GM12872 (cell line): ENCODE data around the gene GPR176.

Experiments
- TF ChIP-seq, protein P1 (sequence below): IDR thresholded peaks from 3 replicates; pipeline ENCODE4 v1.5.1; 2011; ENCODE audit warnings: low read depth, mild to moderate bottlenecking, low read length, moderate library complexity; ENCODE audit not compliant: insufficient read depth

The GPR176 gene

DNA sequence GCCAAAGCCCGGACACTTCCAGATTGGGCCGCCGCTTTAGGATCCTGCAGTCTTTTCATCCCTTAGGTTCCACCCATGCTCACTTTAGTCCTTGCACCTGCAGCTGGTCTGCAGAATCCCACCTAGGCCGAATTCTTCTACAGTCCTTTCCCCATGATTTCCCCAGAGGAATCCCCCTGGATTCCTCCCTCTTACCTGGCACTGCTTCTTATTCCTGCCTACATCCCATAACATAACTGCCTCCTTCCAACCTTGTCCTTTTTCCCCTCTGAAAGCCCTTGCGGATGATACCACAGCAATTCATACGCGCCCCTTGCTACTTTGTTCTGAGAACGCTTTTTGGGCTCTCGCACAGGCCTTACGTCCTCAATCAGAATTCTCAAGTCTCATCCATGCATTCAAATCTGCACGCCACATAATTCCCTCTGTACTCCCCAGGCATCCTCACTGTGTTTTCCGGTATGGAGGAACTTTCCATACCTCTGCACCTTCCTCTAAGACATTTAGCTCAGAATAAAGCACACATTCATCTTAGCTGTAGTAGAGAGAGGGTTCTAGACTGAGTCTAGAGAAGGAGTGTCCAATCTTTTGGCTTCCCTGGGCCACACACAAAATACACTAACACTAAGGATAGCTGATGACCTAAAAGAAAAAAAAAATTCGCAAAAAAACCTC, 14.5 kb upstream of the GPR176 start:
- TF ChIP-seq, protein P1, sequence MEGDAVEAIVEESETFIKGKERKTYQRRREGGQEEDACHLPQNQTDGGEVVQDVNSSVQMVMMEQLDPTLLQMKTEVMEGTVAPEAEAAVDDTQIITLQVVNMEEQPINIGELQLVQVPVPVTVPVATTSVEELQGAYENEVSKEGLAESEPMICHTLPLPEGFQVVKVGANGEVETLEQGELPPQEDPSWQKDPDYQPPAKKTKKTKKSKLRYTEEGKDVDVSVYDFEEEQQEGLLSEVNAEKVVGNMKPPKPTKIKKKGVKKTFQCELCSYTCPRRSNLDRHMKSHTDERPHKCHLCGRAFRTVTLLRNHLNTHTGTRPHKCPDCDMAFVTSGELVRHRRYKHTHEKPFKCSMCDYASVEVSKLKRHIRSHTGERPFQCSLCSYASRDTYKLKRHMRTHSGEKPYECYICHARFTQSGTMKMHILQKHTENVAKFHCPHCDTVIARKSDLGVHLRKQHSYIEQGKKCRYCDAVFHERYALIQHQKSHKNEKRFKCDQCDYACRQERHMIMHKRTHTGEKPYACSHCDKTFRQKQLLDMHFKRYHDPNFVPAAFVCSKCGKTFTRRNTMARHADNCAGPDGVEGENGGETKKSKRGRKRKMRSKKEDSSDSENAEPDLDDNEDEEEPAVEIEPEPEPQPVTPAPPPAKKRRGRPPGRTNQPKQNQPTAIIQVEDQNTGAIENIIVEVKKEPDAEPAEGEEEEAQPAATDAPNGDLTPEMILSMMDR = no peak

DNA sequence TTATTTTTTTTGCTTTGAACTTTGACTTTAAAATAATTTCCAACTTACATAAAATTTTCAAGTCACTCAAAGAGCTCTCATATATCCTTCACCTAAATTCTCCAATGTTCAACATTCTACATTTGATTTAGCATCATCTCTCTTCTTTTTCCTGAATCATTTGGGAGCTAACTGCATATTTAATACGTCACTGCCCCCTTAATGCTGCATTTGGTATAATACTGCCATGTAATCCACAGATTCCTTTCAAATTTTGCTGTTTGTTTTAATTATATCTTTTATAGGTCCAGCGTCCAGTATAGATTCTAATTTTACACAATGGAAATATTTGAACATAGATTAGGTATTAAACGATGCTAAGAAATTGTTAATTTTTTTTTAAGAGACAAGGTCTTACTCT, 11.5 kb upstream of the GPR176 start:
- TF ChIP-seq, protein P1 = no peak

DNA sequence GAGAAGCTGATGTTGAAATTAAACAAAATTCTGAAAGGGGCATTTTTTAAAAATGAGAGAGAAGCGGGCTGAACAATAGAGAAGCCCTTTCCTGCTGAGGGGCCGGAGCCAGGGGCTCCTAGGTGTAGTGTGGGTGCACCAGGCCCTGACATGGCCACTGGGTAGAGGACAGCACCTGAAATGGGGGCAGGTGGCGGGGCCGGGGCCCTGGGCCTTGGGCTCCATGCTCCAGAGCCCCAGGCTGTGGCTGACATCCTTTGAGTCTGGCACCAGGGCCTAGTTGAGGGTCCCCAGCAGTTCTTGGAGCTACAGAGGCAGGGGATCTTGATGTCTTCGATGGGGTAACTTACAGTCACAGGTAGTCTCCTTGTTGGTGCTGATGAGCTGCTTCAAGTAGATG, 6.5 kb upstream of the GPR176 start:
- TF ChIP-seq, protein P1 = no peak

DNA sequence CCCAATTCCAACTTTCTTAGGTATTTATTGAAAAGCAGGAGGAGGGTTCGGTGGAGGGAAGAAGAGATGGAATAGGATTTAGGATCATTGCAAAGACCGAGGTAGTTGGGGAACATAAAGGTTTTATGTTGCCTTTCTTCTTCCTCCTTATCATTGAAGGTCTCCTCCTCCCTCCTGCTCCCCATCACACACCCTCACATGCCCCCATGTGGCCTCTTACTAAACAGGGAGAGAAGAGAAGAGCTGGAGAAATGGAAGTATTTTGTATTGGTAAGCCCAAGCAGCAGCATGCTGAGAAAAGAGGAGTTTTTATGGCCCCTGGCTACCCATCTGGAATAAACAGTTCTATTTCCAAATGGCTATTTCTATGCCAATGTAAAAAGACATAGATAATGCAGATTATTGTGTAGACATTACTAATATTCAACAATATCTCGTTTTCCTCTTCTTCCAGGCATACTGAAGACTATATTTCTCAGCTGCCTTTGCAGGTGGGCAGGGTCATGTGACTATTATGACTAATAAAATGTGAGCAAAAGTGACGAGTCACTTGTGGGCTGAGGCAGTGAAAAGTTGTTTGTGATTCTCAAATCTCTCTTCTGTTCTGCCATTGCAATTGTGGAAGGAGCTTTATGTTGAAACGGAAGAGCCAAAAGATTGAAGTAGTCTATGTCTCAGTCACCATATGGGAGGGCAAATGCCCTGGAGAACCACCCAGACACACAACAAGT, 5.2 kb upstream of the GPR176 start:
- TF ChIP-seq, protein P1 = no peak

DNA sequence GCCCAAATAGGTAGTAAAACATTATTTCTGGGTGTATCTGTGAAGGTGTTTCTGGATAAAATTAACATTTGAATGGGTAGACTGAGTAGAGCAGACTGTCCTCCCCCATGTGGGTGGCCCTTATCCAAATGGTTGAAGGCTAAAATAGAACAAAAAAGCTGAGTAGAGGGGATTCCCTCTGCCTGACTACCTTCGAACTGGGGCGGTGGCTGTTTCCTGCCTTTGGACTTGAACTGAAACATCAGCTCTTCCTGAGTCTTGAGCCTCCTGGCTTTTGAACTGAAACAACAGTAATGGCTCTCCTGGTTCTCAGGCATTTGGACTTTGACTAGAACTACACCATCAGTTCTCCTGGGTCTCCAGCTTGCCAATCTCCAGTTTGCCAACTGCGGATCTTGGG, 4.4 kb upstream of the GPR176 start:
- TF ChIP-seq, protein P1 = no peak

DNA sequence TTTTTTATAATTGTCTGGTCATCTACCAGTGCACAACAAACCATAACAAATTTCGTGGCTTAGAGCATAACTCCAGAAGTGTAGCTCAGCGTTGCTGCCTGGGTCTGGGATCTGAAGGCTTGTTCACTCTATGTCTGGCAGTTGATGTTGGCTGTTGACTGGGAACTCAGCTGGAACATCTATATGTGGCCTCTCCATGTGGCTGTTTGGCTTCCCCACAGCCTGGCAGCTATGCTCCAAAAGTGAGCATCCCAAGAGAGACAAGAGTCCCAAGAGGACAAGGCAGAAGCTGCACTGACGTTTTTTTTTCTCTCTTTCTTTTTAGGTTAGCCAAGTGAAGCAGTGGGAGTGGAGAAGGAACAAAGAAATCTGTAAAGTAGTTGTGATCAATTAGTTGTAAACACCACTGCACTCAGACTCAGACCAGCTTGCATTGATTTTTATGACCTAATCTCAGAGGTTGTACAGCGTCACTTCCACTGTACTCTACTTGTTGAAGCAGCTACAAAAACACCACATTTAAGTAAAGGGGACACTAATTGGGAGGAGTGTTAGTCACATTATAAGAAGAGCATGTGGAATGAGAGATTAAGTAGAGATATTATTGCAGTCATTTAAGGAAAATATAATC, 2.5 kb upstream of the GPR176 start:
- TF ChIP-seq, protein P1 = no peak

DNA sequence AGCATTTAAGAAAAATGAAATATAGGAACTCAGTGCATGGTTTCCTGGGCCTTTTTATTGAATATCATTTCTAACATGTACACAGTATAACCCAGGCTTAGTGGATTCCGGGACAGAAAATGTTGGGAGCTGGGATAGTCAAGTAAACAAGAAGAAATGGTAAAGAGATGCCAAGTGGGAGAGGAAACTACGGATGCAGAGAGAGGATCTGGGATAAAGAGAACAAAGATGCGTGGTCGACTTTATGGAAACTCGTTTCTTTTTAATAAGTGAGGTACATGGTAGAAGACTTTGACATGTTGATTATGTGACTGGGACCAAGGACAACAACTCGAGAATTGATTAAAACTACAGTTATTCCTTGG, 1.2 kb upstream of the GPR176 start:
- TF ChIP-seq, protein P1 = no peak
